Stimulated activated naive CD8-positive, alpha-beta T cell treated with anti-CD3 and anti-CD28 coated beads, Interleukin-15, amount 100 ng/mL, for 72 hours (primary cell): ENCODE data around the gene LNX1.
A peak's percentile ranks its signal among the peaks of the same experiment; 100 is the strongest.
"Not testable (repeated sequence)": the region's sequence is repeated elsewhere in the genome, so short reads cannot be mapped to it uniquely, and the experiment has no call there.

Experiments
- ATAC-seq: fragments of 150-1000 bp; cut with Tn5 transposase; 2 replicates; pipeline ENCODE4 v1.10.0; 2021; ENCODE audit warnings: mild to moderate bottlenecking, moderate library complexity
- DNase-seq, 2 donors: peaks; one replicate each; pipeline ENCODE4 v3.0.0; 2021 to 2022
- H3K27ac Mint-ChIP-seq, 2 donors: one replicate each; pipeline ENCODE4 v1.8.0; 2022; ENCODE audit warnings: mild to moderate bottlenecking in 2 of 2, mixed read lengths in 2 of 2, moderate library complexity in 2 of 2
- H3K27me3 Mint-ChIP-seq: one replicate; pipeline ENCODE4 v1.8.0; 2022; ENCODE audit warnings: mixed read lengths
- H3K4me1 Mint-ChIP-seq: one replicate; pipeline ENCODE4 v1.8.0; 2022; ENCODE audit warnings: mild to moderate bottlenecking, mixed read lengths
- H3K4me3 Mint-ChIP-seq, 2 donors: one replicate each; pipeline ENCODE4 v1.8.0; 2022; ENCODE audit warnings: mild to moderate bottlenecking in 2 of 2, mixed read lengths in 2 of 2, moderate library complexity in 1 of 2
- H3K9me3 Mint-ChIP-seq, 2 donors: one replicate each; pipeline ENCODE4 v1.8.0; 2022; ENCODE audit warnings: mixed read lengths in 2 of 2

LNX1 gene

GRCh38 chr4:53487766-53488165 is 103.5 kb downstream of the LNX1 start:
- Mint-ChIP-seq H3K4me3 (no peak overlapping the region), H3K27ac (no peak overlapping the region), H3K4me1 (no peaks in the 10 kb centered on the region), H3K9me3 (peaks cover 5 to 6% of the 10 kb centered on the region in 2 donors), H3K27me3 (peaks cover 54% of the 10 kb centered on the region)
- DNase-seq, result no peak
- no peak for ATAC-seq

GRCh38 chr4:53485658-53486040 is 105.6 kb downstream of the LNX1 start:
- Mint-ChIP-seq H3K9me3 (peaks cover 5 to 6% of the 10 kb centered on the region in 2 donors), H3K27me3 (peaks cover 69% of the 10 kb centered on the region), H3K4me1 (no peaks in the 10 kb centered on the region), H3K27ac (no peak overlapping the region), H3K4me3 (no peak overlapping the region)
- no peak for ATAC-seq
- no peak for DNase-seq

GRCh38 chr4:53484911-53485657 is 106.2 kb downstream of the LNX1 start:
- Mint-ChIP-seq H3K4me1 (no peaks in the 10 kb centered on the region), H3K27me3 (peaks cover 69% of the 10 kb centered on the region), H3K4me3 (no peak overlapping the region), H3K9me3 (peaks cover 5 to 6% of the 10 kb centered on the region in 2 donors), H3K27ac (no peak overlapping the region)
- DNase-seq (no peak), ATAC-seq (no peak)

- Mint-ChIP-seq H3K4me1 (no peaks in the 10 kb centered on the region), H3K4me3 (no peak overlapping the region), H3K27ac (no peak overlapping the region), H3K27me3 (peaks cover 65% of the 10 kb centered on the region), H3K9me3 (peaks cover 5 to 6% of the 10 kb centered on the region in 2 donors)
- ATAC-seq, result no peak
- DNase-seq, result no peak
These were observed 108.0 kb downstream of the LNX1 start for GRCh38 chr4:53483250-53483649.

GRCh38 chr4:53481586-53481985 is 109.7 kb downstream of the LNX1 start:
- Mint-ChIP-seq H3K4me3 (no peak overlapping the region), H3K27me3 (peaks cover 53% of the 10 kb centered on the region), H3K4me1 (no peaks in the 10 kb centered on the region), H3K27ac (no peak overlapping the region), H3K9me3 (peaks cover 5 to 6% of the 10 kb centered on the region in 2 donors)
- no peak for DNase-seq
- no peak for ATAC-seq

GRCh38 chr4:53480909-53481308 is 110.4 kb downstream of the LNX1 start:
- Mint-ChIP-seq H3K4me1 (no peaks in the 10 kb centered on the region), H3K27me3 (peaks cover 46% of the 10 kb centered on the region), H3K27ac (no peak overlapping the region), H3K9me3 (peaks cover 5 to 6% of the 10 kb centered on the region in 2 donors), H3K4me3 (no peak overlapping the region)
- DNase-seq, result no peak
- no peak for ATAC-seq

- no peak overlapping the region for H3K4me3 Mint-ChIP-seq
- H3K27me3 Mint-ChIP-seq, result peaks cover 36% of the 10 kb centered on the region
- H3K4me1 Mint-ChIP-seq, result no peaks in the 10 kb centered on the region
- ATAC-seq (no peak), DNase-seq (no peak)
- H3K9me3 Mint-ChIP-seq, result peaks cover 5 to 6% of the 10 kb centered on the region in 2 donors
- H3K27ac Mint-ChIP-seq, result no peak overlapping the region
These were observed 111.4 kb downstream of the LNX1 start for GRCh38 chr4:53479736-53480525.

- no peak overlapping the region for H3K27ac Mint-ChIP-seq
- H3K4me1 Mint-ChIP-seq, result no peaks in the 10 kb centered on the region
- ATAC-seq, result no peak
- no peak overlapping the region for H3K4me3 Mint-ChIP-seq
- no peak for DNase-seq
- H3K9me3 Mint-ChIP-seq, result peaks cover 5 to 6% of the 10 kb centered on the region in 2 donors
- H3K27me3 Mint-ChIP-seq, result peaks cover 26% of the 10 kb centered on the region
These were observed 112.4 kb downstream of the LNX1 start for GRCh38 chr4:53478671-53479456.

GRCh38 chr4:53477636-53478035 is 113.7 kb downstream of the LNX1 start:
- Mint-ChIP-seq H3K9me3 (peaks cover 7 to 10% of the 10 kb centered on the region in 2 donors), H3K27ac (peak overlapping the region in 1 of 2 donors; percentile 47), H3K4me1 (no peaks in the 10 kb centered on the region), H3K4me3 (no peak overlapping the region), H3K27me3 (peaks cover 16% of the 10 kb centered on the region)
- no peak for DNase-seq
- no peak for ATAC-seq

- H3K4me3 Mint-ChIP-seq, result no peak overlapping the region
- peaks cover 10% of the 10 kb centered on the region in 2 donors for H3K9me3 Mint-ChIP-seq
- H3K27me3 Mint-ChIP-seq, result peaks cover 12% of the 10 kb centered on the region
- H3K27ac Mint-ChIP-seq, result no peak overlapping the region
- ATAC-seq (no peak), DNase-seq (no peak)
- no peaks in the 10 kb centered on the region for H3K4me1 Mint-ChIP-seq
These were observed 114.2 kb downstream of the LNX1 start for GRCh38 chr4:53477038-53477565.

GRCh38 chr4:53476232-53477037 is 114.9 kb downstream of the LNX1 start:
- no peak for DNase-seq
- H3K27ac Mint-ChIP-seq, result no peak overlapping the region

GRCh38 chr4:53466576-53466975 is 124.7 kb downstream of the LNX1 start:
- H3K27ac Mint-ChIP-seq, result peak overlapping the region in 1 of 2 donors; percentile 34
- ATAC-seq, H3K4me3 Mint-ChIP-seq, H3K27me3 Mint-ChIP-seq, DNase-seq, H3K4me1 Mint-ChIP-seq: not testable (repeated sequence)
- H3K9me3 Mint-ChIP-seq, result peaks cover 21 to 22% of the 10 kb centered on the region in 2 donors

More at GRCh38 chr4:53476232-53477037, 114.9 kb downstream of the LNX1 start:
- H3K9me3 Mint-ChIP-seq, result peaks cover 10% of the 10 kb centered on the region in 2 donors
- H3K4me1 Mint-ChIP-seq, result no peaks in the 10 kb centered on the region
- peaks cover 5% of the 10 kb centered on the region for H3K27me3 Mint-ChIP-seq
- no peak overlapping the region for H3K4me3 Mint-ChIP-seq
- no peak for ATAC-seq

GRCh38 chr4:53465891-53466290 is 125.4 kb downstream of the LNX1 start:
- no peak for DNase-seq

GRCh38 chr4:53465281-53465680 is 126.0 kb downstream of the LNX1 start:
- ATAC-seq (no peak), DNase-seq (no peak)
- H3K4me1 Mint-ChIP-seq, result no peaks in the 10 kb centered on the region
- peaks cover 21 to 22% of the 10 kb centered on the region in 2 donors for H3K9me3 Mint-ChIP-seq
- no peak overlapping the region for H3K27ac Mint-ChIP-seq
- no peak overlapping the region for H3K4me3 Mint-ChIP-seq
- H3K27me3 Mint-ChIP-seq, result no peaks in the 10 kb centered on the region

More at GRCh38 chr4:53465891-53466290, 125.4 kb downstream of the LNX1 start:
- Mint-ChIP-seq H3K9me3 (peaks cover 21 to 22% of the 10 kb centered on the region in 2 donors), H3K4me3 (no peak overlapping the region), H3K27me3 (no peaks in the 10 kb centered on the region), H3K27ac (no peak overlapping the region), H3K4me1 (no peaks in the 10 kb centered on the region)
- ATAC-seq, result no peak
